Type B pancreatic cell (in vitro differentiated cells): ENCODE results near the gene MICAL3. TPM values are rescaled to one million over a fixed set of nuclear protein-coding genes. Genes with fewer than 3 reads are reported as not detected.
A peak's percentile ranks its signal among the peaks of the same experiment; 100 is the strongest.

Experiments used
- DNase-seq: peaks from one replicate; pipeline ENCODE4 v3.0.0; 2021; ENCODE audit warnings: mixed read lengths; ENCODE audit not compliant: unreplicated experiment; ENCODE audit errors: extremely low spot score
- H3K27ac Mint-ChIP-seq: 2 replicates; pipeline ENCODE4 v1.8.0; 2021; ENCODE audit warnings: mild to moderate bottlenecking, mixed read lengths
- H3K27me3 Mint-ChIP-seq: 2 replicates; pipeline ENCODE4 v1.8.0; 2021; ENCODE audit warnings: mixed read lengths
- H3K36me3 Mint-ChIP-seq: 2 replicates; pipeline ENCODE4 v1.8.0; 2021; ENCODE audit warnings: mixed read lengths
- H3K4me1 Mint-ChIP-seq: one replicate; pipeline ENCODE4 v1.8.0; 2021; ENCODE audit warnings: mixed read lengths; ENCODE audit not compliant: unreplicated experiment
- H3K4me3 Mint-ChIP-seq: 2 replicates; pipeline ENCODE4 v1.8.0; 2021; ENCODE audit warnings: mild to moderate bottlenecking, mixed read lengths
- H3K9me3 Mint-ChIP-seq: 2 replicates; pipeline ENCODE4 v1.8.0; 2021; ENCODE audit warnings: mixed read lengths
- total RNA-seq: library from RNA; stranded (reverse); gene quantifications from 2 replicates; pipeline ENCODE4 v1.2.1, GENCODE V29; 2021; ENCODE audit warnings: low replicate concordance
- TF ChIP-seq, protein P1 (sequence below): fragments of 200-600 bp; sonication (generic); conservative IDR thresholded peaks from 2 replicates; pipeline ENCODE4 v1.5.0; 2021; ENCODE audit warnings: antibody characterized with exemption, mild to moderate bottlenecking

Gene MICAL3
- total RNA-seq, 1 donor from 2014 or later, result 56.4 TPM

DNA sequence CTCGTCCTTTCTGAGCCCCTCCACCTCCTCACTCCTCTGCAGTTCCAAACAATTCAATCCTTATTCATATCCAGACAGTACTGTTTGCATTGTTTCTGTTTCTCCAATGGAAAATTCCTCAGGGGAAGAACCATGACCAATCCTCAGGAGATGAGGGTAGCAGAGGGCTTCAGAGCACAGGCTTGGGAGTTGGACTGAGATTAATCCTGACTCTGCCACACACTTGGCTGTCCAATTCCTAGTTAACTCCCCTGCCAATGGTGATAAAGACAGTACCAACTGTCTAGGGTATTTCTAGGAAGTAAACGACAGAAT is 58.0 kb downstream of the MICAL3 start:
- Mint-ChIP-seq H3K9me3 (no peaks in the 10 kb centered on the region), H3K4me1 (peaks cover 43% of the 10 kb centered on the region), H3K36me3 (peaks cover 9% of the 10 kb centered on the region), H3K27ac (no peak overlapping the region), H3K4me3 (no peak overlapping the region), H3K27me3 (no peaks in the 10 kb centered on the region)
- TF ChIP-seq, protein P1, sequence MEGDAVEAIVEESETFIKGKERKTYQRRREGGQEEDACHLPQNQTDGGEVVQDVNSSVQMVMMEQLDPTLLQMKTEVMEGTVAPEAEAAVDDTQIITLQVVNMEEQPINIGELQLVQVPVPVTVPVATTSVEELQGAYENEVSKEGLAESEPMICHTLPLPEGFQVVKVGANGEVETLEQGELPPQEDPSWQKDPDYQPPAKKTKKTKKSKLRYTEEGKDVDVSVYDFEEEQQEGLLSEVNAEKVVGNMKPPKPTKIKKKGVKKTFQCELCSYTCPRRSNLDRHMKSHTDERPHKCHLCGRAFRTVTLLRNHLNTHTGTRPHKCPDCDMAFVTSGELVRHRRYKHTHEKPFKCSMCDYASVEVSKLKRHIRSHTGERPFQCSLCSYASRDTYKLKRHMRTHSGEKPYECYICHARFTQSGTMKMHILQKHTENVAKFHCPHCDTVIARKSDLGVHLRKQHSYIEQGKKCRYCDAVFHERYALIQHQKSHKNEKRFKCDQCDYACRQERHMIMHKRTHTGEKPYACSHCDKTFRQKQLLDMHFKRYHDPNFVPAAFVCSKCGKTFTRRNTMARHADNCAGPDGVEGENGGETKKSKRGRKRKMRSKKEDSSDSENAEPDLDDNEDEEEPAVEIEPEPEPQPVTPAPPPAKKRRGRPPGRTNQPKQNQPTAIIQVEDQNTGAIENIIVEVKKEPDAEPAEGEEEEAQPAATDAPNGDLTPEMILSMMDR, result no peak
- no peak for DNase-seq

DNA sequence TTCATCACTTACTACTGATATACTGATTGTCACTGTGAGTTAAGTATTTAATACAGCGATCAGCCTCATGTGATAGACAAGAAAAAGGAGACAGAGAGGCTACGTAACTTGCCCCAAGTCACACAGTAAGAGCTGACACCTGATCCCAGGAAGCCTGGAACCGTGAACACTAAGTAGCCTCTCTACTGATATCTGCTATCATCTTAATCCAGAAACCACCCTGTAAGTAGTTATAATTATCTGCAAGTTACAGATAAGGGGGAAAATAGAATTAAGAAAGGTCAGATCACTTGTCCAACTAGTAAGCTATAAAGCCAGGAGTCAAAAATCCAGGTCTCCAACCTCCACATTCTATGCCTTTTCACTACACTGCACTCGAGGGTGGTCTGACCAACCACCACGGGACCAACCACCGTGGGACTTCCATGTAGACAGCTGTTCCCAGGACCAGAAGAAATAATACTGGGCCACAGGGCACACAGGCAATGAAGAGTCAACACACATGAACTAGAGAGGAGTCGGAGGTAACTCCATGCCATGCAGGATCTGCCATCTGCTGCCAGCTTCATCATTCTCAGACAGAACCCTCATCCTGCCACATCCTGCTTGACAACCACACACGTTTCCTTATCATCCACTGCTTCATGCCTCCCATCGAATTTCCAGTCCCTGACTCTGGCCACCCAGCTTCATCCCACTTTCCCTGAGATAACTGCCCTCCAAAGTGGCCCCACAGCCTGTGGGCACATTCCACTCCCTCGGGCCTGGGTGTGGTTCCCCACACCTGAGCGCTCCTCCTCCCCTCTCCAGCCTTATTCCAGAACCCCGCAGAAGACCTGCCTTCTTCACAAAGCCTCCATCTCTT is 58.6 kb downstream of the MICAL3 start:
- no peaks in the 10 kb centered on the region for H3K9me3 Mint-ChIP-seq
- peaks cover 48% of the 10 kb centered on the region for H3K4me1 Mint-ChIP-seq
- no peak overlapping the region for H3K4me3 Mint-ChIP-seq
- no peak overlapping the region for H3K27ac Mint-ChIP-seq
- peaks cover 9% of the 10 kb centered on the region for H3K36me3 Mint-ChIP-seq
- H3K27me3 Mint-ChIP-seq, result no peaks in the 10 kb centered on the region
- TF ChIP-seq, protein P1, result no peak
- no peak for DNase-seq

DNA sequence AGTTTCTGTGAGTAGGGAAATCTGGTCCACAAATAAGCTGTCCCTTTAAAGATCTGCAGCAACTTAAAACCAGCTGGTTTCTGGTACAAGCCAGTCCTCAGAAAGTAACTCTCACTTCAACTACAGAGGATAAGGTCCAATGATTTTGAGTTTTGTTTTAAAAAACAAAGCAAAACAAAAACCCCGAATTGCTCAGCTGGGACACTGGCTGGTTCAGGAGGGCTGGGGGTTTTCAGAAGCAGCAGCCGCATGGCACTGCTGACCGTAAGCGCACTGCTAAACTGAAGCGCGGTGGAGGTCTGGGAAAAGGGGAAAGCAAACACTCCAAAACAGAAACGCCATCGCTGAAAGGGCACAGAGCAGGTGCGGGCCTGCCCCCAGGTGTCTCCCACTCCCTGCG is 59.7 kb downstream of the MICAL3 start:
- TF ChIP-seq, protein P1, result no peak
- no peak for DNase-seq
- H3K4me1 Mint-ChIP-seq, result peaks cover 49% of the 10 kb centered on the region
- peaks cover 12% of the 10 kb centered on the region for H3K36me3 Mint-ChIP-seq
- H3K9me3 Mint-ChIP-seq, result no peaks in the 10 kb centered on the region
- H3K27ac Mint-ChIP-seq, result no peak overlapping the region
- H3K27me3 Mint-ChIP-seq, result no peaks in the 10 kb centered on the region
- no peak overlapping the region for H3K4me3 Mint-ChIP-seq

DNA sequence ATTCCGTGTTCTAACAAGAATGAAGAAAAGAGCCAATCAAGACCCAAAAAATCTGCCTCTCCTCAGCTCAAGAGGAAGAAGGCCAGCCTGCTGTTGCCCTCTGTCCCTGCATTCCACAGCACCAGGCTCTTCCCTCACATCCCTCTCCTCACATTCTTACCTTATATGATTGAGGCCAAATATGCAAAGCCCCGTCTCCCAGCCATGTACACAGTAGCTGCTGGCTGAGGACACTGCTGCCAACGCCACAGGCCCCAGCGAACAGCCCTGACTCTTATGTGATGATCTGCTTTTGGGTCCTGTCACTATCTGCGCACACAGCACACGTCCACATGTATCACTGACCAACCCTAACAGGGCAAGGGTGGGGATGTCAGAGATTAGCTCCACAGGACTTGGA is 60.2 kb downstream of the MICAL3 start:
- peaks cover 44% of the 10 kb centered on the region for H3K4me1 Mint-ChIP-seq
- DNase-seq, result no peak
- no peak overlapping the region for H3K4me3 Mint-ChIP-seq
- TF ChIP-seq, protein P1, result no peak
- peaks cover 8% of the 10 kb centered on the region for H3K36me3 Mint-ChIP-seq
- peak overlapping the region; percentile 31 for H3K27ac Mint-ChIP-seq
- no peaks in the 10 kb centered on the region for H3K27me3 Mint-ChIP-seq
- no peaks in the 10 kb centered on the region for H3K9me3 Mint-ChIP-seq

DNA sequence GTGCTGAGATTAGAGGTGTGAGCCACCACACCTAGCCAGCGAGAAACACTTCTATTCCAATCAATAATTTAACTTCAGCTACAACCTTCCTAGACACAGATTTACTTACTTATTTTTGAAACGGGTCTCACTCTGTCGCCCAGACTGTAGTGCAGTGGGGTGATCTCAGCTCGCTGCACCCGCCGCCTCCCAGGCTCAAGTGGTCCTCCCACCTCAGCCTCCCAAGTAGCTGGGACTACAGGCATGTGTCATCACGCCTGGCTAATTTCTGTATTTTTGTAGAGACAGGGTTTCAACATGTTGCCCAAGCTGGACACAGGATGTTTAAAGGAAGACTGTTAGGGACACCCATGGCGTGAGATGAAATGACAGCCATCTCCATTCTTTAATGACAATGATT is 61.3 kb downstream of the MICAL3 start:
- no peak for DNase-seq
- Mint-ChIP-seq H3K4me3 (no peak overlapping the region), H3K27ac (no peak overlapping the region), H3K9me3 (no peaks in the 10 kb centered on the region), H3K4me1 (peaks cover 46% of the 10 kb centered on the region), H3K36me3 (peaks cover 10% of the 10 kb centered on the region), H3K27me3 (no peaks in the 10 kb centered on the region)
- TF ChIP-seq, protein P1, result no peak
